ENCODE measurements around the gene ZNF416.
A peak's percentile ranks its signal among the peaks of the same experiment; 100 is the strongest.

Gene ZNF416

GRCh38 chr19:57558525-57558924 is 20.2 kb downstream of the ZNF416 start:
- TF ChIP-seq CTCF (IDR thresholded peaks at IDR 0.05; ENCODE audit: low read depth, low read length) (no peak), MYC (IDR thresholded peaks at IDR 0.05; ENCODE audit: low read depth, low read length) (no peak), POLR2A (IDR thresholded peaks at IDR 0.05; ENCODE audit: extremely low read depth, insufficient read length) (no peak), MAX (IDR thresholded peaks at IDR 0.05; ENCODE audit: low read depth, low read length) (no peak)
- peak; percentile 14 for DNase-seq (ENCODE audit: low read depth)
- peak overlapping the region; percentile 71 for H3K4me3 ChIP-seq (ENCODE audit: low read depth, low read length)

- no peak for TF ChIP-seq POLR2A (IDR thresholded peaks at IDR 0.05; ENCODE audit: extremely low read depth, insufficient read length)
- TF ChIP-seq MYC (IDR thresholded peaks at IDR 0.05; ENCODE audit: low read depth, low read length) = no peak
- TF ChIP-seq CTCF (IDR thresholded peaks at IDR 0.05; ENCODE audit: low read depth, low read length) = no peak
- no peak for TF ChIP-seq MAX (IDR thresholded peaks at IDR 0.05; ENCODE audit: low read depth, low read length)
- no peak for DNase-seq (ENCODE audit: low read depth)
- H3K4me3 ChIP-seq (ENCODE audit: low read depth, low read length) = no peak overlapping the region
These were observed 21.1 kb downstream of the ZNF416 start for GRCh38 chr19:57557659-57558058.

- no peak overlapping the region for H3K4me3 ChIP-seq (ENCODE audit: low read depth, low read length)
- no peak for DNase-seq (ENCODE audit: low read depth)
- TF ChIP-seq MYC (IDR thresholded peaks at IDR 0.05; ENCODE audit: low read depth, low read length) = no peak
- no peak for TF ChIP-seq POLR2A (IDR thresholded peaks at IDR 0.05; ENCODE audit: extremely low read depth, insufficient read length)
- TF ChIP-seq CTCF (IDR thresholded peaks at IDR 0.05; ENCODE audit: low read depth, low read length) = no peak
- no peak for TF ChIP-seq MAX (IDR thresholded peaks at IDR 0.05; ENCODE audit: low read depth, low read length)
These were observed 26.3 kb downstream of the ZNF416 start for GRCh38 chr19:57552432-57552831.

- no peak for DNase-seq (ENCODE audit: low read depth)
- TF ChIP-seq POLR2A (IDR thresholded peaks at IDR 0.05; ENCODE audit: extremely low read depth, insufficient read length) = no peak
- no peak for TF ChIP-seq MAX (IDR thresholded peaks at IDR 0.05; ENCODE audit: low read depth, low read length)
- no peak for TF ChIP-seq CTCF (IDR thresholded peaks at IDR 0.05; ENCODE audit: low read depth, low read length)
- no peak for TF ChIP-seq MYC (IDR thresholded peaks at IDR 0.05; ENCODE audit: low read depth, low read length)
- H3K4me3 ChIP-seq (ENCODE audit: low read depth, low read length) = no peak overlapping the region
These were observed 32.2 kb downstream of the ZNF416 start for GRCh38 chr19:57546513-57546912.

GRCh38 chr19:57537953-57538547 is 40.7 kb downstream of the ZNF416 start:
- H3K4me3 ChIP-seq (ENCODE audit: low read depth, low read length) = no peak overlapping the region
- no peak for DNase-seq (ENCODE audit: low read depth)
- TF ChIP-seq MAX (IDR thresholded peaks at IDR 0.05; ENCODE audit: low read depth, low read length) (no peak), POLR2A (IDR thresholded peaks at IDR 0.05; ENCODE audit: extremely low read depth, insufficient read length) (no peak), CTCF (IDR thresholded peaks at IDR 0.05; ENCODE audit: low read depth, low read length) (no peak), MYC (IDR thresholded peaks at IDR 0.05; ENCODE audit: low read depth, low read length) (no peak)

Measured in NB4 (cell line).